Ovary (tissue), 3 donors: Measurements from ENCODE around the gene CCDC12.

Source experiments
- EP300 ChIP-seq: sonication (generic); formaldehyde crosslinking; IDR thresholded peaks from one replicate; pipeline ENCODE4 v1.6.1; 2017; ENCODE audit warnings: antibody characterized with exemption
- POLR2A ChIP-seq: fragments of 450-650 bp; IDR thresholded peaks from one replicate; pipeline ENCODE4 v1.6.1; 2017; ENCODE audit warnings: antibody characterized with exemption, mild to moderate bottlenecking, moderate library complexity
- TF ChIP-seq, protein P1 (sequence below), 3 donors: fragments of 450-650 bp in 2 of 3; fragments of 200-600 bp in 1 of 3; IDR thresholded peaks; one replicate each; pipeline versions ENCODE4 v1.5.1 to v1.8.0; 2016 to 2022; ENCODE audit warnings: antibody characterized with exemption in 3 of 3, mild to moderate bottlenecking in 1 of 3
- donor health status: DM: no; HTN: no; CAD: no.

DNA sequence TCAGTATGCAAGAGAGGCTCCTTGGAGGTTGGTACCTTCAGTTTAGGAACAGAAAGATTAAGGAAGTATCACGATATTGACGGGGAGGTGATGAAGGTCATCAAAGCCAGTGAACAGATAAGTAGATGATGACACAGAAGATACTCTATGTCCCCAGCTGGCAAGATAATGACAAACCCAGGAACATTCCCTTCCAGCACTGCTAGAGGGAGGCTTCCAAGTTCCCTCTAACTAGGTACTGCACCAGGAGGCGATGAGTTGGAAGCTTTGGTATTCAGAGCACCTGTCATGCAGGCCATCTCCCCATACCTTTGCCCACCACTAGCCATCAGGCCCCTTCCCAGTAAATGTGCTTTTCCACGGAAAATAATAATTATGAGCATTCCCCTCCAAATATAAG is 43.8 kb upstream of the CCDC12 start:
- TF ChIP-seq, protein P1, sequence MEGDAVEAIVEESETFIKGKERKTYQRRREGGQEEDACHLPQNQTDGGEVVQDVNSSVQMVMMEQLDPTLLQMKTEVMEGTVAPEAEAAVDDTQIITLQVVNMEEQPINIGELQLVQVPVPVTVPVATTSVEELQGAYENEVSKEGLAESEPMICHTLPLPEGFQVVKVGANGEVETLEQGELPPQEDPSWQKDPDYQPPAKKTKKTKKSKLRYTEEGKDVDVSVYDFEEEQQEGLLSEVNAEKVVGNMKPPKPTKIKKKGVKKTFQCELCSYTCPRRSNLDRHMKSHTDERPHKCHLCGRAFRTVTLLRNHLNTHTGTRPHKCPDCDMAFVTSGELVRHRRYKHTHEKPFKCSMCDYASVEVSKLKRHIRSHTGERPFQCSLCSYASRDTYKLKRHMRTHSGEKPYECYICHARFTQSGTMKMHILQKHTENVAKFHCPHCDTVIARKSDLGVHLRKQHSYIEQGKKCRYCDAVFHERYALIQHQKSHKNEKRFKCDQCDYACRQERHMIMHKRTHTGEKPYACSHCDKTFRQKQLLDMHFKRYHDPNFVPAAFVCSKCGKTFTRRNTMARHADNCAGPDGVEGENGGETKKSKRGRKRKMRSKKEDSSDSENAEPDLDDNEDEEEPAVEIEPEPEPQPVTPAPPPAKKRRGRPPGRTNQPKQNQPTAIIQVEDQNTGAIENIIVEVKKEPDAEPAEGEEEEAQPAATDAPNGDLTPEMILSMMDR (IDR thresholded peaks at IDR 0.05), result no peak
- TF ChIP-seq POLR2A (no peak), EP300 (no peak)
